Gastroesophageal sphincter (tissue), 4 donors: ENCODE measurements around the gene KRT6A. TPM values are rescaled to one million over a fixed set of nuclear protein-coding genes. Genes with fewer than 3 reads are reported as not detected.

Experiments used
- ATAC-seq: fragments of 150-250 bp; one replicate; pipeline ENCODE4 v1.9.1; 2016; ENCODE audit warnings: mild to moderate bottlenecking, moderate library complexity
- H3K27ac ChIP-seq, 4 donors: fragments of 200-600 bp; sonication (generic) in 3 of 4; 1 replicate in 3 of 4; 2 replicates in 1 of 4; pipeline ENCODE4 v1.5.1; 2016 to 2019
- H3K27me3 ChIP-seq: fragments of 200-600 bp; sonication (generic); one replicate; pipeline ENCODE4 v1.5.1; 2019
- H3K36me3 ChIP-seq, 2 donors: fragments of 200-600 bp; sonication (generic); one replicate each; pipeline ENCODE4 v1.5.1; 2019; ENCODE audit warnings: control low read depth in 1 of 2
- H3K4me1 ChIP-seq, 3 donors: fragments of 200-600 bp; sonication (generic); 1 replicate in 2 of 3; 2 replicates in 1 of 3; pipeline ENCODE4 v1.5.1; 2016 to 2019; ENCODE audit warnings: control low read depth in 2 of 3
- H3K4me3 ChIP-seq, 2 donors: fragments of 200-600 bp; sonication (generic); one replicate each; pipeline ENCODE4 v1.5.1; 2019; ENCODE audit warnings: mild to moderate bottlenecking in 1 of 2, moderate library complexity in 1 of 2
- H3K9me3 ChIP-seq, 3 donors: fragments of 200-600 bp; sonication (generic); one replicate each; pipeline ENCODE4 v1.5.1; 2017 to 2019; ENCODE audit warnings: control low read depth in 2 of 3
- EP300 ChIP-seq: sonication (generic); formaldehyde crosslinking; IDR thresholded peaks from one replicate; pipeline ENCODE4 v1.6.1; 2017; ENCODE audit warnings: antibody characterized with exemption, mild to moderate bottlenecking
- POLR2A ChIP-seq, 2 donors: fragments of 450-650 bp; IDR thresholded peaks; one replicate each; pipeline ENCODE4 v1.6.1; 2017; ENCODE audit warnings: antibody characterized with exemption in 2 of 2, mild to moderate bottlenecking in 2 of 2, moderate library complexity in 1 of 2
- POLR2AphosphoS5 ChIP-seq: sonication (generic); formaldehyde crosslinking; IDR thresholded peaks from one replicate; pipeline ENCODE4 v1.6.1; 2017; ENCODE audit warnings: antibody characterized with exemption
- WGBS, 2 donors: methylation state at CpG; one replicate each; pipeline ENCODE4 v1.1.5; 2018; ENCODE audit warnings: low coverage in 1 of 2; 5-methylcytosine and 5-hydroxymethylcytosine counted together
- total RNA-seq, 4 donors: library from RNA; depleted of rRNA; stranded (reverse); fragments of >200 nt; gene quantifications; one replicate each; pipeline ENCODE4 v1.1.0, GENCODE V29; 2016
- TF ChIP-seq, protein P1 (sequence below), 4 experiments: fragments of 200-600 bp in 2 of 4; fragments of 450-650 bp in 2 of 4; sonication (generic) in 1 of 4; IDR thresholded peaks; one replicate each; pipeline ENCODE4 v1.5.1; 2017 to 2019; ENCODE audit warnings: antibody characterized with exemption in 4 of 4, mild to moderate bottlenecking in 2 of 4, moderate library complexity in 2 of 4

KRT6A gene
- total RNA-seq, 4 donors from 2014 or later = 2.7 to 713 (median 61.8) TPM

GRCh38 chr12:52525661-52526499 is 32.8 kb upstream of the KRT6A start:
- Histone ChIP-seq H3K27ac (no peak overlapping the region), H3K4me3 (no peak overlapping the region), H3K36me3 (no peaks in the 10 kb centered on the region), H3K27me3 (no peaks in the 10 kb centered on the region), H3K9me3 (no peaks in the 10 kb centered on the region), H3K4me1 (no peaks in the 10 kb centered on the region)
- TF ChIP-seq POLR2AphosphoS5 (no peak), EP300 (no peak), POLR2A (IDR thresholded peaks at IDR 0.05) (no peak)
- TF ChIP-seq, protein P1, sequence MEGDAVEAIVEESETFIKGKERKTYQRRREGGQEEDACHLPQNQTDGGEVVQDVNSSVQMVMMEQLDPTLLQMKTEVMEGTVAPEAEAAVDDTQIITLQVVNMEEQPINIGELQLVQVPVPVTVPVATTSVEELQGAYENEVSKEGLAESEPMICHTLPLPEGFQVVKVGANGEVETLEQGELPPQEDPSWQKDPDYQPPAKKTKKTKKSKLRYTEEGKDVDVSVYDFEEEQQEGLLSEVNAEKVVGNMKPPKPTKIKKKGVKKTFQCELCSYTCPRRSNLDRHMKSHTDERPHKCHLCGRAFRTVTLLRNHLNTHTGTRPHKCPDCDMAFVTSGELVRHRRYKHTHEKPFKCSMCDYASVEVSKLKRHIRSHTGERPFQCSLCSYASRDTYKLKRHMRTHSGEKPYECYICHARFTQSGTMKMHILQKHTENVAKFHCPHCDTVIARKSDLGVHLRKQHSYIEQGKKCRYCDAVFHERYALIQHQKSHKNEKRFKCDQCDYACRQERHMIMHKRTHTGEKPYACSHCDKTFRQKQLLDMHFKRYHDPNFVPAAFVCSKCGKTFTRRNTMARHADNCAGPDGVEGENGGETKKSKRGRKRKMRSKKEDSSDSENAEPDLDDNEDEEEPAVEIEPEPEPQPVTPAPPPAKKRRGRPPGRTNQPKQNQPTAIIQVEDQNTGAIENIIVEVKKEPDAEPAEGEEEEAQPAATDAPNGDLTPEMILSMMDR (IDR thresholded peaks at IDR 0.05) = no peak
- no peak for ATAC-seq
- WGBS, 2 donors = 48 to 84% methylated on average over 2 to 10 of the region's 13 CpGs

- Histone ChIP-seq H3K9me3 (no peaks in the 10 kb centered on the region), H3K27me3 (peaks cover 4% of the 10 kb centered on the region), H3K27ac (no peak overlapping the region), H3K36me3 (no peaks in the 10 kb centered on the region), H3K4me1 (no peaks in the 10 kb centered on the region), H3K4me3 (no peak overlapping the region)
- TF ChIP-seq POLR2A (IDR thresholded peaks at IDR 0.05) (no peak), EP300 (no peak), POLR2AphosphoS5 (no peak)
- TF ChIP-seq, protein P1 (IDR thresholded peaks at IDR 0.05) = no peak
- WGBS, 2 donors = 54 to 83% methylated on average over 1 to 2 of the region's 5 CpGs
- ATAC-seq = no peak
These were observed 32.0 kb upstream of the KRT6A start for GRCh38 chr12:52524898-52525591.

- H3K4me3 ChIP-seq = no peak overlapping the region
- TF ChIP-seq, protein P1 (IDR thresholded peaks at IDR 0.05) = no peak
- ATAC-seq = no peak
- no peaks in the 10 kb centered on the region for H3K9me3 ChIP-seq
- no peaks in the 10 kb centered on the region for H3K36me3 ChIP-seq
- no peak overlapping the region for H3K27ac ChIP-seq
- H3K27me3 ChIP-seq = peaks cover 7% of the 10 kb centered on the region
- H3K4me1 ChIP-seq = no peaks in the 10 kb centered on the region
- 33 to 39% methylated on average over 1 to 2 of the region's 6 CpGs for WGBS, 2 donors
These were observed 31.3 kb upstream of the KRT6A start for GRCh38 chr12:52524241-52524897.

DNA sequence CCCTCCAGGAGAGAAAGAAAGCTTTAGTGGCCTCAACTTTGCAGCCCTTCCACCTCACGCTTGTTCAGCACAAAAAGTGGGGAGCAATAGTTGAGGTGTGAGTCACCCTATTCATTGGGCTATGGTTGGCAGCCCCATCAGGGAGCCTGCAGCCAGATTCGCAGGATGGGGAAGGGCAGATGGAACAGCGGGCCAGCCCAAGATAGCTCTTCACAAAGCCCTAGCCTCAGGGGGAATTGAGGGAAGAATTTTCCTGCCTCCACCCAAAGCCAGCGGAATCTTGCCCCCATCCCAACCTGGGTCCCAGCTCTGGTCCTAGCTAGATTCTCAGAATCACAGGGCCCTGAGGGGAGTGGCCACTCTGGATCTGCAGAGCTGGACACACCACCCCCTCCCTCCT is 30.8 kb upstream of the KRT6A start:
- peaks cover 11% of the 10 kb centered on the region for H3K27me3 ChIP-seq
- ATAC-seq = no peak
- H3K36me3 ChIP-seq = no peaks in the 10 kb centered on the region
- WGBS, 2 donors = 80% methylated on average over 1 of the region's 4 CpGs
- no peak overlapping the region for H3K4me3 ChIP-seq
- TF ChIP-seq EP300 = no peak
- TF ChIP-seq, protein P1 (IDR thresholded peaks at IDR 0.05) = no peak
- TF ChIP-seq POLR2A (IDR thresholded peaks at IDR 0.05) = no peak
- TF ChIP-seq POLR2AphosphoS5 = no peak
- H3K9me3 ChIP-seq = no peaks in the 10 kb centered on the region
- H3K27ac ChIP-seq = no peak overlapping the region
- no peaks in the 10 kb centered on the region for H3K4me1 ChIP-seq
